GM12878 (cell line): ENCODE measurements around the gene PHACTR3.

Experiments used
- BACH1 ChIP-seq: fragments of 450-650 bp; IDR thresholded peaks from 2 replicates; pipeline ENCODE4 v1.6.1; 2017; ENCODE audit warnings: mild to moderate bottlenecking, borderline replicate concordance
- EGR1 ChIP-seq, 2 experiments: IDR thresholded peaks; 1 replicate in 1 of 2; 2 replicates in 1 of 2; pipeline ENCODE4 v1.6.1; 2011 to 2012; ENCODE audit warnings: low read depth in 2 of 2, low read length in 2 of 2, borderline replicate concordance in 1 of 2, mild to moderate bottlenecking in 1 of 2, moderate library complexity in 1 of 2
- EP300 ChIP-seq, 2 experiments: fragments of 150-350 bp in 1 of 2; IDR thresholded peaks; 2 replicates each; pipeline ENCODE4 v1.6.1; 2011 to 2012; ENCODE audit warnings: low read depth in 2 of 2, low read length in 2 of 2, borderline replicate concordance in 1 of 2, improper control_type of control experiment in 1 of 2, inconsistent platforms in 1 of 2; ENCODE audit not compliant: control insufficient read depth in 1 of 2
- POLR2A ChIP-seq: IDR thresholded peaks from 2 replicates; pipeline ENCODE4 v1.6.1; 2011; ENCODE audit warnings: low read depth, mild to moderate bottlenecking, low read length
- RAD21 ChIP-seq: IDR thresholded peaks from 2 replicates; pipeline ENCODE4 v1.6.1; 2011; ENCODE audit warnings: mild to moderate bottlenecking, low read depth, low read length, moderate library complexity; ENCODE audit not compliant: insufficient read depth
- STAT3 ChIP-seq: IDR thresholded peaks from 2 replicates; pipeline ENCODE4 v1.6.1; 2011; ENCODE audit warnings: low read depth, low read length, improper control_type of control experiment
- TCF7 ChIP-seq: IDR thresholded peaks from 2 replicates; pipeline ENCODE4 v1.6.1; 2014; ENCODE audit warnings: antibody characterized with exemption, borderline replicate concordance
- YY1 ChIP-seq: IDR thresholded peaks from 2 replicates; pipeline ENCODE4 v1.6.1; 2011; ENCODE audit warnings: low read depth, mild to moderate bottlenecking, low read length
- ZNF207 ChIP-seq: fragments of 450-650 bp; IDR thresholded peaks from 2 replicates; pipeline ENCODE4 v1.6.1; 2014; ENCODE audit warnings: antibody characterized with exemption, mild to moderate bottlenecking, borderline replicate concordance
- TF ChIP-seq, protein P1 (sequence below): fragments of 450-650 bp; formaldehyde crosslinking; IDR thresholded peaks from 2 replicates; pipeline ENCODE4 v1.4.0; 2020; ENCODE audit warnings: mild to moderate bottlenecking, moderate library complexity
- TF ChIP-seq, protein P2 (sequence below), 3 experiments: IDR thresholded peaks in 2 of 3; conservative IDR thresholded peaks in 1 of 3; 2 replicates each; pipeline ENCODE4 v1.5.1; 2011; ENCODE audit warnings: low read depth in 3 of 3, low read length in 3 of 3, mild to moderate bottlenecking in 3 of 3, control low read depth in 2 of 3, moderate library complexity in 2 of 3, inconsistent platforms in 1 of 3, mixed read lengths in 1 of 3; ENCODE audit not compliant: control insufficient read depth in 2 of 3, insufficient read depth in 1 of 3; ENCODE audit errors: extremely low read depth in 1 of 3
- TF ChIP-seq, protein P3 (sequence below): IDR thresholded peaks from 2 replicates; pipeline ENCODE4 v1.6.1; 2012; ENCODE audit warnings: mild to moderate bottlenecking, low read depth, low read length
- TF ChIP-seq, protein P4 (sequence below): IDR thresholded peaks from 2 replicates; pipeline ENCODE4 v1.6.1; 2011; ENCODE audit warnings: low read depth, low read length, improper control_type of control experiment, borderline replicate concordance

DNA sequence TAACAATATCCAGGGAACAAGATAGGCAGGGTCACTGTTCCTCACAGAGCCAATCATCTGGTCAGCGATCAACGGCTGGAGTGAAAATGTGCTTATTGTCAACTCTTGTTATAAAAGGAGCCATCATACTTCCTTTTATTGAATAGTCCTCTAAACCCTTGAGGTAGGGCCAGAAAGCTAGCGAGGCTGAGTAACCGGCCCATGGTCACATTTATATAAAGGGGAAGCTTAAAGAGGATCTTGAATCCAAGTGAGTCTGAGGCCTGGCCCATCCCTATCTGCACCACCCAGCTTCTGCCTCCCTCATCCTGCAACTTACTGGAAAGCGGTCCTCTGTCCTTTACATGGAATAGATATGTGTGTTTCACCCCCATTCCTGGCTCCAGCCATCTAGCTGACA lies 9.5 kb downstream of the PHACTR3 start:
- TF ChIP-seq, protein P1, sequence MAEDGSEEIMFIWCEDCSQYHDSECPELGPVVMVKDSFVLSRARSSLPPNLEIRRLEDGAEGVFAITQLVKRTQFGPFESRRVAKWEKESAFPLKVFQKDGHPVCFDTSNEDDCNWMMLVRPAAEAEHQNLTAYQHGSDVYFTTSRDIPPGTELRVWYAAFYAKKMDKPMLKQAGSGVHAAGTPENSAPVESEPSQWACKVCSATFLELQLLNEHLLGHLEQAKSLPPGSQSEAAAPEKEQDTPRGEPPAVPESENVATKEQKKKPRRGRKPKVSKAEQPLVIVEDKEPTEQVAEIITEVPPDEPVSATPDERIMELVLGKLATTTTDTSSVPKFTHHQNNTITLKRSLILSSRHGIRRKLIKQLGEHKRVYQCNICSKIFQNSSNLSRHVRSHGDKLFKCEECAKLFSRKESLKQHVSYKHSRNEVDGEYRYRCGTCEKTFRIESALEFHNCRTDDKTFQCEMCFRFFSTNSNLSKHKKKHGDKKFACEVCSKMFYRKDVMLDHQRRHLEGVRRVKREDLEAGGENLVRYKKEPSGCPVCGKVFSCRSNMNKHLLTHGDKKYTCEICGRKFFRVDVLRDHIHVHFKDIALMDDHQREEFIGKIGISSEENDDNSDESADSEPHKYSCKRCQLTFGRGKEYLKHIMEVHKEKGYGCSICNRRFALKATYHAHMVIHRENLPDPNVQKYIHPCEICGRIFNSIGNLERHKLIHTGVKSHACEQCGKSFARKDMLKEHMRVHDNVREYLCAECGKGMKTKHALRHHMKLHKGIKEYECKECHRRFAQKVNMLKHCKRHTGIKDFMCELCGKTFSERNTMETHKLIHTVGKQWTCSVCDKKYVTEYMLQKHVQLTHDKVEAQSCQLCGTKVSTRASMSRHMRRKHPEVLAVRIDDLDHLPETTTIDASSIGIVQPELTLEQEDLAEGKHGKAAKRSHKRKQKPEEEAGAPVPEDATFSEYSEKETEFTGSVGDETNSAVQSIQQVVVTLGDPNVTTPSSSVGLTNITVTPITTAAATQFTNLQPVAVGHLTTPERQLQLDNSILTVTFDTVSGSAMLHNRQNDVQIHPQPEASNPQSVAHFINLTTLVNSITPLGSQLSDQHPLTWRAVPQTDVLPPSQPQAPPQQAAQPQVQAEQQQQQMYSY (CRISPR knock-in tag): no peak
- TF ChIP-seq, protein P2, sequence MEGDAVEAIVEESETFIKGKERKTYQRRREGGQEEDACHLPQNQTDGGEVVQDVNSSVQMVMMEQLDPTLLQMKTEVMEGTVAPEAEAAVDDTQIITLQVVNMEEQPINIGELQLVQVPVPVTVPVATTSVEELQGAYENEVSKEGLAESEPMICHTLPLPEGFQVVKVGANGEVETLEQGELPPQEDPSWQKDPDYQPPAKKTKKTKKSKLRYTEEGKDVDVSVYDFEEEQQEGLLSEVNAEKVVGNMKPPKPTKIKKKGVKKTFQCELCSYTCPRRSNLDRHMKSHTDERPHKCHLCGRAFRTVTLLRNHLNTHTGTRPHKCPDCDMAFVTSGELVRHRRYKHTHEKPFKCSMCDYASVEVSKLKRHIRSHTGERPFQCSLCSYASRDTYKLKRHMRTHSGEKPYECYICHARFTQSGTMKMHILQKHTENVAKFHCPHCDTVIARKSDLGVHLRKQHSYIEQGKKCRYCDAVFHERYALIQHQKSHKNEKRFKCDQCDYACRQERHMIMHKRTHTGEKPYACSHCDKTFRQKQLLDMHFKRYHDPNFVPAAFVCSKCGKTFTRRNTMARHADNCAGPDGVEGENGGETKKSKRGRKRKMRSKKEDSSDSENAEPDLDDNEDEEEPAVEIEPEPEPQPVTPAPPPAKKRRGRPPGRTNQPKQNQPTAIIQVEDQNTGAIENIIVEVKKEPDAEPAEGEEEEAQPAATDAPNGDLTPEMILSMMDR (IDR thresholded peaks at IDR 0.05 in 2 of 3, conservative IDR thresholded peaks at IDR 0.05 in 1 of 3; ENCODE audit: control insufficient read depth in 2 of 3, extremely low read depth in 1 of 3, insufficient read depth in 1 of 3, low read depth in 3 of 3, low read length in 3 of 3): no peak
- TF ChIP-seq BACH1: no peak
- no peak for TF ChIP-seq POLR2A
- TF ChIP-seq STAT3: no peak
- no peak for TF ChIP-seq YY1
- TF ChIP-seq EP300 (IDR thresholded peaks at IDR 0.05; ENCODE audit: borderline replicate concordance in 1 of 2, control insufficient read depth in 1 of 2, low read depth in 2 of 2, low read length in 2 of 2): no peak
- no peak for TF ChIP-seq RAD21
- TF ChIP-seq, protein P3, sequence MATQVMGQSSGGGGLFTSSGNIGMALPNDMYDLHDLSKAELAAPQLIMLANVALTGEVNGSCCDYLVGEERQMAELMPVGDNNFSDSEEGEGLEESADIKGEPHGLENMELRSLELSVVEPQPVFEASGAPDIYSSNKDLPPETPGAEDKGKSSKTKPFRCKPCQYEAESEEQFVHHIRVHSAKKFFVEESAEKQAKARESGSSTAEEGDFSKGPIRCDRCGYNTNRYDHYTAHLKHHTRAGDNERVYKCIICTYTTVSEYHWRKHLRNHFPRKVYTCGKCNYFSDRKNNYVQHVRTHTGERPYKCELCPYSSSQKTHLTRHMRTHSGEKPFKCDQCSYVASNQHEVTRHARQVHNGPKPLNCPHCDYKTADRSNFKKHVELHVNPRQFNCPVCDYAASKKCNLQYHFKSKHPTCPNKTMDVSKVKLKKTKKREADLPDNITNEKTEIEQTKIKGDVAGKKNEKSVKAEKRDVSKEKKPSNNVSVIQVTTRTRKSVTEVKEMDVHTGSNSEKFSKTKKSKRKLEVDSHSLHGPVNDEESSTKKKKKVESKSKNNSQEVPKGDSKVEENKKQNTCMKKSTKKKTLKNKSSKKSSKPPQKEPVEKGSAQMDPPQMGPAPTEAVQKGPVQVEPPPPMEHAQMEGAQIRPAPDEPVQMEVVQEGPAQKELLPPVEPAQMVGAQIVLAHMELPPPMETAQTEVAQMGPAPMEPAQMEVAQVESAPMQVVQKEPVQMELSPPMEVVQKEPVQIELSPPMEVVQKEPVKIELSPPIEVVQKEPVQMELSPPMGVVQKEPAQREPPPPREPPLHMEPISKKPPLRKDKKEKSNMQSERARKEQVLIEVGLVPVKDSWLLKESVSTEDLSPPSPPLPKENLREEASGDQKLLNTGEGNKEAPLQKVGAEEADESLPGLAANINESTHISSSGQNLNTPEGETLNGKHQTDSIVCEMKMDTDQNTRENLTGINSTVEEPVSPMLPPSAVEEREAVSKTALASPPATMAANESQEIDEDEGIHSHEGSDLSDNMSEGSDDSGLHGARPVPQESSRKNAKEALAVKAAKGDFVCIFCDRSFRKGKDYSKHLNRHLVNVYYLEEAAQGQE: no peak
- TF ChIP-seq EGR1 (IDR thresholded peaks at IDR 0.05; ENCODE audit: borderline replicate concordance in 1 of 2, low read depth in 2 of 2, low read length in 2 of 2): no peak
- no peak for TF ChIP-seq TCF7
- TF ChIP-seq, protein P4, sequence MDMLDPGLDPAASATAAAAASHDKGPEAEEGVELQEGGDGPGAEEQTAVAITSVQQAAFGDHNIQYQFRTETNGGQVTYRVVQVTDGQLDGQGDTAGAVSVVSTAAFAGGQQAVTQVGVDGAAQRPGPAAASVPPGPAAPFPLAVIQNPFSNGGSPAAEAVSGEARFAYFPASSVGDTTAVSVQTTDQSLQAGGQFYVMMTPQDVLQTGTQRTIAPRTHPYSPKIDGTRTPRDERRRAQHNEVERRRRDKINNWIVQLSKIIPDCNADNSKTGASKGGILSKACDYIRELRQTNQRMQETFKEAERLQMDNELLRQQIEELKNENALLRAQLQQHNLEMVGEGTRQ: no peak
- no peak for TF ChIP-seq ZNF207
